Measurements from ENCODE around the gene PTGIS.

Gene PTGIS

DNA sequence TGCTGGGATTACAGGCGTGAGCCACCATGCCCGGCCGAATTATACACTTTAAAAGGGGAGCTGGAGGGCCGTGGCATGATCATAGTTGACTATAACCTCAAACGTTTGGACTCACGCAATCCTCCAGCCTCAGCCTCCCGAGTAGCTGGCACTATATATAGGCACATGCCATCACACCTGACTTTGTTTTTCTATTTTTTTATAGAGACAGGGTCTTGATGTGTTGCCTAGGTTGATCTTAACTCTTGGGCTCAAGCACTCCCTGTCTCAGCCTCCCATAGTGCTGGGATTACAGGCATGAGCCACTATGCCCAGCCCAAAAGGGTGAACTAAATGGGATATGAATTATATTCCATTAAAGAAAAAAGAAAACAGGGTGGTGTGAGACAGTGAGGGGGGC lies 7.8 kb downstream of the PTGIS start:
- no peak for DNase-seq (ENCODE audit: low read depth)

DNA sequence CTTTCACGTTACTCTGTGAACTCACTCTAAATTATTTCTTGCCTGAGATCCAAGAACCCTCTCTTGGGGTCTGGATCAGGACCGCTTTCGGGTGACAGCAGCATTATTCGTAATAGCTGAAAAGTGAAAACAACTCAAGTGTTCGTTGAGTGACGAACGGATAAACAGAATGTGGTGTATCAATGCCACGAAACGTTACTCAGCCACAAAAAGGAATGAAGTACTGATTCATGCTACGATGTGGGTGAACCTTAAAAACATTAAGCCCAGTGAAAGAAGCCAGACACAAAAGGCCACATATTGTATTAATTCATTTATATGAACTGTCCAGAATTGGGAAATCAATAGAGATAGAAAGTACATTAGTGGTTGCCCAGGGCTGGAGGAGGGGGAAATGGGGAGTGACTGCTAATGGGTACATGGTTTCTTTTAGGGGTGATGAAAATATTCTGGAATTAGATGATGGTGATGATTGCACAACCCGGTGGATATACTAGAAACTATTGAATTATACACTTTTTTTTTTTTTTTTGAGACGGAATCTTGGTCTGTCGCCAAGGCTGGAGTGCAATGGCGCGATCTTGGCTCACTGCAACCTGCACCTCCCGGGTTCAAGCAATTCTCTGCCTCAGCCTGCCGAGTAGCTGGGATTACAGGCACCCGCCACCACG lies 8.4 kb downstream of the PTGIS start:
- no peak for DNase-seq (ENCODE audit: low read depth)

GRCh38 chr20:49558826-49559225 lies 9.1 kb downstream of the PTGIS start:
- no peak for DNase-seq (ENCODE audit: low read depth)

DNA sequence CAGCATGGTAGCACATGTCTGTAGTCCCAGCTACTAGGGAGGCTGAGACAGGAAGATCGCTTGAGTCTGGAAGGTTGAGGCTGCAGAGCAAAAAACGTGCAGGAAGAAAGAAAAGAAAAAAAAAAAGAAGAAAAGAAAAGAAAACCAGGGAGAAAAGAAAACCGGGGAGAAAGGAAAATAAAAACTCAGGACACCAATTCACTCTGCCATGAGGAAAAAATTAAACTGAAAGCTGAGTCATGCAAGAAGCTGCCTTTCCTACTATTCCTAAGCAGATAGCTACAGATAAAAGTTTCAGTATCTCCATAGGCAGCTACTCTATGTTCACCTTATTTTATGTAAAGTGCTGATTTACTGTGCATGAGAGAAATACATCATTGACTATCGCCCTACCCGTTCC lies 10.5 kb downstream of the PTGIS start:
- no peak for DNase-seq (ENCODE audit: low read depth)

DNA sequence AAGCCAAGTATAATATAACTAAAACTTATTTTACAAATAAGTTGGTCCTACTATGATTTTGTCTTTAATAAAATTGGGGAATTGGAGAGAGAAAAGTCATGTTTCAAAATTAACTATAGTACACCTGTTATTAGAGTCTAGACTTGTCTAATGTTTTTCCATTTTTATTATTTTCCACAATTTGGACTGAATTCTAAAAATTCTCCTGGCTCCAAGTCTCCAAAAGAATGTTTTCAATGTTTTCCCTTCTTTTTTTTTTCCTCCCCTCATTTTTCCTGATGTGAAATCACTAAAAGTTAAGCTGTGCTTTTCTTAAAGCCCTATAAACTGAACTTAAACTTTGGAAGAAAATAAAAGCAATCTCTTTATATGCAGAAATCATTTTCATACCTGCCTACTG lies 11.3 kb downstream of the PTGIS start:
- DNase-seq (ENCODE audit: low read depth), result no peak

GRCh38 chr20:49549801-49550551 lies 18.0 kb downstream of the PTGIS start:
- no peak for DNase-seq (ENCODE audit: low read depth)

DNA sequence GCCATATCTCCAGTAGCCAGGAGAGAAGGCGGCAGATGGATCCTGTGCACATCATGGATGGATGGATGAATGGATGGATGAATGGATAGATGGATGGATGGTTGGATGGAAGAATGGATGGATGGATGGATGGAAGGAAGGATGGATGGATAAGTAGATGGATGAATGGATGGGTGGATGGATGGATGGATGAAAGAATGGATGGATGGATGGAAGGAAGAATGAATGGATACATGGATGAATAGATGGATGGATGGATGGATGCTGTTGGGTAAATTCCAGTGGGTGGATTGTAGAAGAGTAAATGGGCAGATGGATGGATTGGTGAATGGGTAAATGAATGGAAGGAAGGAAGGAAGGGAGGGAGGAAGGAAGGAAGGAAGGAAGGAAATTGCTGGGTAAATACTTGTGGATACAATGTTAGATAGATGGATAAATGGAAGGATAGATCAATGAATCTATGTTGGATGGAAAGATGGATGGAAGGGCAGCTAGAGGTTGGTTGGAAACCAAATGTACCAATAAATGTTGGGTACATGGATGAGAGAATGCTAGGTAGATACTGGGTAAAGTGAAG lies 19.5 kb downstream of the PTGIS start:
- DNase-seq (ENCODE audit: low read depth), result no peak

DNA sequence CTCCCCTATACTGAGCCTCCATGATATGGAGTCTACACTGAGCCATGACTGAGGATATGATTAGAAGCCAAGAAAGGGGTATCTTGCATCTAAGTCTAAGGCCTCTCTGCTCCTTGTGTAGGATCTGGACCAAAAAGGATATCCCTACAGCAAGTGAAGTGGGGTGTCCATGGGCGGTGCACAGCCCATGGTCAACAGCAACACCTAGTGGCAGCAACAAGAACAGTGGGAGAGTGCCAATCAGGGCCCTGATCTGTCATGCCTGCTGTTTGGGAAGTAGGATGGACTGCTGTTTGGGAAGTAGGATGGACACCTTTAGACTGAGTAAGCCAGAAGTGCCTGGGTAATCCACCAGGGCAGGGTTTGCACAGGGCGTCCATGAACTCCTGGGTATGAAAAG lies 22.4 kb downstream of the PTGIS start:
- no peak for DNase-seq (ENCODE audit: low read depth)

DNA sequence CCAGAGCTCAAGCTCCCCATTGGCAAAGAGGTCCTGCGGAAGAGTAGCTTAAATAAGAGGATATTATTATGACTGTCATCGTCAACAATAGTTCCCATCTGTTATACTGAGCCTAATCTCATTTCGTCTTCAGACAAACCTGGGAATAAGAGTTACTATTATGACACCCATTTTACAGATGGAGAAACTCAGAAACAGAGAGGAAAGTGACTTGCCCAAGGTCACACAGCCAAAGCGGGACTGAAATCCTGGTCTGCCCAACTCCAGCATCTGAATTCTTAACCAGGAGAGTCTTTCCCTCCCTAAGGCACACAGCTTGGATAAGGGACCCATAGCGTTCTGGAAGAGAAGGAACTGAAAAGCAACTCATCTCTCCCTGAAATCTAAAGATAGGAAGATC lies 23.4 kb downstream of the PTGIS start:
- no peak for DNase-seq (ENCODE audit: low read depth)

DNA sequence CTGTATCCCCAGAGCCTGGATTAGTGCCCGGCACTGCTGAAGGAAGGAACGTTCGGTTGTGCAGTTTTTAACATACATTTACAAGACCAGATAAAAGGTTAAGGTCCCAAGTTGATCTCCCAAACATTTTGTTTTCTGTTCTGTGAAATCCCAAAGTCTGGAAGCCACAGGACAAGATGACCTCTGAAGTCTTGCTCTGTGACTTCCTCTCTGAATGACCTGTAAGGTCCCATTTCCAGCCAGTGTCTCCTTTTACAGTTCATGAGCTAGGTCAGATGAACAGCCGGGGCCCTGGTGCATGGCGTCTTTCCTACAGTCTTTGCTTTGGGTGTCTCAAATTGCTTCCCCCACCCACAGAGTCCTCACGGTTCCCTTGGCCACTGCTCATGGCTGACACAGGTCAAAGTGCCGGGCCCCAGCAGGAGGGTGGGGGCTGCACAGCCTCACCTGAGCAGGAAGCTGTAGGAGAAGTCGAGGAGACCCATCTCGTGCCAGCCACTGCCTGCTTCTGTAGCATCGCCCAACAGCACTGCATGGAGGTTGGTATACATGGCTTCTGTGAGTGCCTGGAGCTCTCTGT lies 24.0 kb downstream of the PTGIS start:
- DNase-seq (ENCODE audit: low read depth), result no peak

DNA sequence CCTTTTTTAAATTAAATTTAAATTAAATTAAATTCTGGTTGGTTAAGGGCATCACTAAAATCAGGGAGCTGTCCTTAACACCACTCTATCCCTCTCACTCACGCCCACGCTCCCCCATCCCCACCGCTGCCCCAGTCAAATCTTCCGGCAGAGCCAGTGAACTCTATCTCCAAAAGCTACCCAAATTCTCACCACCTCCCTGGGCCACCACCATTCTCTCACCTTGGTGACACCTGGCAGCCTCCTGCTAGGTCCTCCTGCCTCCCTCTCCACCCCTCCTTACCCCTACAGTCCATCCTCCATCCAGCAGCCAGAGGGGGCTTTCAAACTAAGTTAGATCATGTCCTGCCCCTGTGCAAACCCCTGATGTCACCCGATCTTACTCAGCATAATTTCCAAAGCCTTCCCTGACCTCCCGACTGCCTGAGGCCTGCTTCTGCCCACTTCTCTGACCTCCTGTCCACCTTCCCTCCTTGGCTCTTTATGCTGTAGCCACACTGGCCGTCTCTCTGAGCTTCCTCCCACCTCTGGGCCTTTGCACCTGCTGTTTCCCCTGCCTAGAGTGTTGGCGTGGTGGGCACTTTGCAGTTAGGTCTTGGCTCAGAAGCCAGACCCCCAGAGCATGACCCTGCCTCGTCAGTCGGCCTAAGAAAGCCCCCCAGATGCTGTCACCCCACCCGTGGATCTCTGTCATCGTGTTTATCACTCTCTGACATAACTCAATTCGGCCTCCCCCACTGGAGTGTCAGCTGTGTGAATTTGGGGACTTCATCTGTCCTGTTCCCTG lies 24.7 kb downstream of the PTGIS start:
- no peak for DNase-seq (ENCODE audit: low read depth)

- no peak for DNase-seq (ENCODE audit: low read depth)
Measured at GRCh38 chr20:49542514-49542991, 25.4 kb downstream of the PTGIS start.

GRCh38 chr20:49541733-49542513 lies 26.0 kb downstream of the PTGIS start:
- DNase-seq (ENCODE audit: low read depth), result peak; percentile 68

DNA sequence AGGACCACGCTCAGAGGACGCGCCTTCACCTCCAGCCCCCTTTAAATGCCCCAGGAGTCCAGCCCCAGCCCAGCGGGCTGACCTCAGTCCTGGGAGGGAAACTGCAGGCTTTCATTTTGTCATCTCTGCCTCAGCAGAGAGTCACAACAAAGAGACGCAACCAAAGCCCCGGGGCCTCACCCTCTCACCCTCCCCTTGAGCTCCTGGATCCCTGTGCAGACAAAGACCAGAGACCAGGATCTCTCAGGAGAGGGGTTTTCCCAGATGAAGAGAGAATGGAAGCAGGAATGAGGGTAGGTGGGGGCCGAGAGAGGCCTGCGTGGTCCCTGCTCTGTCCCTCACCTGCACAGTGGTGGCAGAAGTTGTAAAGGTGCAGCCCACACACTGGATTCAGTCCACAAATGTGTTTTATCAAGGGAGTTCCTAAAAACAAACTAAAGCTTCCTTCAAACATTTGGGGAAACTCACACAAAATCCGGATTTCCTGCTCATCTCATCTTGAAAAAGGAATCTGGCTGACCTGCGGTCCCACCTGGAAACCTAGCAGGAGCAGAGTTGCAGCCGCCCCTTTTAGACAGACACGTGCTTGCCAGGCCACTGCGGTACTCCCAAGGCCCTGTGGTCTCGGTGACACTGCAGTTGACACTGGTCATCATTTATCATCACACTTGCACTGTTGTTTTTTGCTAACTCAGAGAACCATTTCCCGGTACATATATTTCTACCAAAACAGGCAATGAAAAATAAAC lies 27.1 kb downstream of the PTGIS start:
- DNase-seq (ENCODE audit: low read depth), result no peak

DNA sequence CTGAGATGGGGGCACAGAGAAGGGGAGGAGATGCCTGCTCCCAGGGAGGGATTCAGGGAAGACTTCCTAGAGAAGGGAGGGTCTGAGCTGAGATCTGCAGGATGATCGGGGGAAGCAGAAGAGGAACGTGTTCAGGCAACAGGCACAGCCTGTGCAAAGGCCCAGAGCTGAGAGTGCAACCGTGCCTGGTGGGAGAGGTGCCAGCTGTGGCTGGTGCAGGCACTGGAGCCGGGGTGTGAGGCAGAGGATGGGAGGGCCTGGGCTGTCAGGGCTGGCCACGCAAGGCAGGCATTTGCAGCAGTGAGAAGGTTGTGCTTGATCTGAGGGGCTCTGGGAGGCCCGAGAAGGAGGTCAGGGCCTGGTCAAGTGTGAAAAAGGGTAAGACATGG lies 27.7 kb downstream of the PTGIS start:
- no peak for DNase-seq (ENCODE audit: low read depth)

DNA sequence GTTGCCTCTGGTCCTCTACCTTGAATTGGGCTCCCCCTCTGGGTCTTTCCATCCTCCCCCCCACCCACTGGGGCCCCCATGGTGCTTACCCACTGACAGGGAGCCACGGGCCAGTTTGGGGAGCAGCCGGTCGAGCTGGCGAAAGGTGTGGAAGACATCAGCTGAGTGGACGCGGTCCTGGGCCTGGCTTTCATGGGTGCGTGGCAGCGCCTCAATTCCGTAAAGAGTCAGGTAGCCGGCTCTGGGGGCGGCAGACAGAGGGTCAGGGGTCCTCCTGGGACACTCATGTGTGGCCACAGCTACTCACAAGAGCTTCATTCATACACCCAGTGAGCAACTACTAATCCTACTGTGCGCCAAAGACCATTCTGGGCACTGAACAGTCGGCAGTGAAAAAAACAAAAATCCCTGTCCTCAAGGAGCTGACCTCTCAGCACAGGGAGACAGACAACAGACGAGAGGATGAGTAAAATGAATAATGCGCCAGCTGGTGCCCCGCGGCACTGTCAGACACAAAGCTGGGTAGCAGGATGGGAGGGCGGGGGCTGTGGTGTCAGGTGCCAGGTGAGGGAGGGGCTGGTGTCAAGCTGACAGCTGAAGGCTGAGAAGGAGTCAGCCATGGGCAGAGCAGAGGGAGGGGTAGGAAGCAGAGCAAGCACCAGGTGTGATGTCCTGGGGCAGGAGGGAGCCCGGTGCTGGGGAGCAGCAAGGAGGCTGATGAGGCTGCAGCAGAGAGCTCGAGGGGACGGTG lies 28.3 kb downstream of the PTGIS start:
- no peak for DNase-seq (ENCODE audit: low read depth)

DNA sequence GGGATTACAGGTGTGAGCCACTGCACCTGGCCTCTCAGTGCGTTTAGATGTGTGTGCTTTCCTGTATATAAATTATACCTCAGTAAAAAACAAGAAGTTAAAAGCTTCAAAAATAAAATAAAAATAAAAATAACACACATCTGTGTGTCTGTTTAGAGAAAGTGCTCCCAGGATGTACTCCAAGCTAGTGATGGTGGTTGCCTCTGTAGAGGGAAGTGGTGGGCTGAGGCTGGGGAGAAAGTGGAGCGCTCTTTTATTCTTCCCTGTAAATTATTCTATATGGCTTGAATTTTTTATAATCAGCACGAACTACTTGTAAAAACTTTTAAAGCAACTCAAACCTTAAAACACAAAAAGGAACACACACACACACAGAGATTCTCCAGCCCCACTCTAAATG lies 29.0 kb downstream of the PTGIS start:
- no peak for DNase-seq (ENCODE audit: low read depth)

GRCh38 chr20:49534255-49534712 lies 33.7 kb downstream of the PTGIS start:
- DNase-seq (ENCODE audit: low read depth), result peak; percentile 43

- DNase-seq (ENCODE audit: low read depth), result no peak
Measured at GRCh38 chr20:49532285-49532946, 35.5 kb downstream of the PTGIS start.
